Umbilical cord (tissue), 2 donors: ENCODE measurements around the gene RASSF3. TPM values are rescaled to one million over a fixed set of nuclear protein-coding genes. Genes with fewer than 3 reads are reported as not detected.
"Not testable (repeated sequence)": the region's sequence is repeated elsewhere in the genome, so short reads cannot be mapped to it uniquely, and the experiment has no call there.

ENCODE experiments used
- DNase-seq: peaks from one replicate; pipeline ENCODE4 v3.0.0-alpha.2; 2015; ENCODE audit warnings: low spot score
- total RNA-seq: library from RNA; depleted of rRNA; stranded (reverse); fragments of >200 nt; gene quantifications from one replicate; pipeline ENCODE4 v1.2.3, GENCODE V29; 2014; ENCODE audit warnings: low replicate concordance; ENCODE audit not compliant: insufficient read depth

The RASSF3 gene
- total RNA-seq, 1 donor from 2014 or later, result 127 TPM

GRCh38 chr12:64595863-64596793 lies 14.2 kb upstream of the RASSF3 start:
- no peak for DNase-seq

- DNase-seq, result no peak
These were observed 11.5 kb upstream of the RASSF3 start for GRCh38 chr12:64598831-64599230.

- no peak for DNase-seq
These were observed 10.1 kb upstream of the RASSF3 start for GRCh38 chr12:64600164-64600561.

- no peak for DNase-seq
These were observed 7.0 kb upstream of the RASSF3 start for GRCh38 chr12:64603183-64603841.

- peak; percentile 61 for DNase-seq
These were observed 1.3 kb upstream of the RASSF3 start for GRCh38 chr12:64608901-64609535.

GRCh38 chr12:64609536-64610078 lies 688 bp upstream of the RASSF3 start:
- no peak for DNase-seq

- peak; percentile 76 for DNase-seq
These were observed 505 bp downstream of the RASSF3 start for GRCh38 chr12:64610660-64611340.

GRCh38 chr12:64611341-64612284 lies 1.3 kb downstream of the RASSF3 start:
- DNase-seq, result peak; percentile 42

- DNase-seq, result no peak
These were observed 2.5 kb downstream of the RASSF3 start for GRCh38 chr12:64612843-64613242.

- not testable (repeated sequence) for DNase-seq
These were observed 3.6 kb downstream of the RASSF3 start for GRCh38 chr12:64613775-64614398.

- peak; percentile 37 for DNase-seq
These were observed 5.9 kb downstream of the RASSF3 start for GRCh38 chr12:64616201-64616600.

GRCh38 chr12:64618953-64619590 lies 8.8 kb downstream of the RASSF3 start:
- peak; percentile 68 for DNase-seq

- peak; percentile 30 for DNase-seq
These were observed 11.1 kb downstream of the RASSF3 start for GRCh38 chr12:64621257-64621942.

GRCh38 chr12:64624035-64624434 lies 13.7 kb downstream of the RASSF3 start:
- DNase-seq, result no peak

GRCh38 chr12:64625243-64626077 lies 15.2 kb downstream of the RASSF3 start:
- peak; percentile 96 for DNase-seq

GRCh38 chr12:64626588-64626987 lies 16.3 kb downstream of the RASSF3 start:
- DNase-seq, result not testable (repeated sequence)

GRCh38 chr12:64627771-64628170 lies 17.5 kb downstream of the RASSF3 start:
- DNase-seq, result peak; percentile 42

GRCh38 chr12:64631197-64631596 lies 20.9 kb downstream of the RASSF3 start:
- DNase-seq, result no peak
